IMR-90 (cell line): Measurements from ENCODE around the gene AGAP1. TPM values are rescaled to one million over a fixed set of nuclear protein-coding genes. Genes with fewer than 3 reads are reported as not detected.

ENCODE experiments used
- ATAC-seq: fragments of 200-7000 bp; cut with Tn5 transposase; 2 replicates; pipeline ENCODE4 v1.9.1; 2020; ENCODE audit warnings: low read depth, mild to moderate bottlenecking, moderate library complexity
- BruUV-seq: library from RNA; stranded (reverse); fragments of 400-500 nt; replicated peaks from 2 replicates; lab custom pipeline; 2021; lab: Mats Ljungman, UMichigan
- CTCF ChIA-PET: fragments of 300-600 bp; formaldehyde crosslinking; extraction: SDS; loops from one replicate; lab custom pipeline; 2021; ENCODE audit warnings: antibody characterized with exemption; lab: Yijun Ruan, JAX
- POLR2A ChIA-PET: fragments of 300-600 bp; sonication (Branson Sonifier 250); formaldehyde crosslinking; loops from one replicate; lab custom pipeline; 2022; ENCODE audit warnings: antibody characterized with exemption; ENCODE audit not compliant: unreplicated experiment; lab: Charles Lee
- DNase-seq: peaks from one replicate; pipeline ENCODE4 v3.0.0; 2013
- H2AFZ ChIP-seq: replicated peaks from 2 replicates; pipeline ENCODE3; 2013; ENCODE audit warnings: low read length, mild to moderate bottlenecking; ENCODE audit not compliant: poor library complexity
- H2AK5ac ChIP-seq: 2 replicates; pipeline ENCODE4 v1.6.1; 2013; ENCODE audit warnings: low read depth, low read length, inconsistent platforms
- H2AK9ac ChIP-seq: replicated peaks from 2 replicates; pipeline ENCODE3; 2013; ENCODE audit warnings: mild to moderate bottlenecking, low read depth, low read length, moderate library complexity; ENCODE audit not compliant: poor library complexity
- H2BK120ac ChIP-seq: 2 replicates; pipeline ENCODE4 v1.6.1; 2013; ENCODE audit warnings: low read depth, low read length, inconsistent platforms
- H2BK15ac ChIP-seq: 3 replicates; pipeline ENCODE4 v1.6.1; 2013; ENCODE audit warnings: low read depth, low read length, inconsistent platforms
- H2BK20ac ChIP-seq: 2 replicates; pipeline ENCODE4 v1.6.1; 2013; ENCODE audit warnings: low read depth, mild to moderate bottlenecking, inconsistent platforms, low read length, moderate library complexity
- H2BK5ac ChIP-seq: 2 replicates; pipeline ENCODE4 v1.6.1; 2013; ENCODE audit warnings: mild to moderate bottlenecking, low read depth, low read length, inconsistent platforms; ENCODE audit not compliant: poor library complexity, severe bottlenecking
- H3K14ac ChIP-seq: replicated peaks from 2 replicates; pipeline ENCODE4 v1.6.1; 2013; ENCODE audit warnings: low read depth, low read length, inconsistent platforms
- H3K18ac ChIP-seq: 2 replicates; pipeline ENCODE4 v1.6.1; 2013; ENCODE audit warnings: low read depth, low read length, control low read depth
- H3K23ac ChIP-seq: 2 replicates; pipeline ENCODE4 v1.6.1; 2013; ENCODE audit warnings: low read depth, low read length, inconsistent platforms
- H3K27ac ChIP-seq: 2 replicates; pipeline ENCODE4 v1.5.1; 2013; ENCODE audit warnings: mild to moderate bottlenecking, control low read depth, low read length; ENCODE audit not compliant: insufficient read depth
- H3K27me3 ChIP-seq: 2 replicates; pipeline ENCODE4 v1.6.1; 2013; ENCODE audit warnings: low read length; ENCODE audit not compliant: control insufficient read depth, insufficient read depth
- H3K36me3 ChIP-seq: 2 replicates; pipeline ENCODE4 v1.6.1; 2013; ENCODE audit warnings: low read length, mixed read lengths; ENCODE audit not compliant: control insufficient read depth, insufficient read depth
- H3K4ac ChIP-seq: 2 replicates; pipeline ENCODE4 v1.6.1; 2013; ENCODE audit warnings: low read depth, low read length, inconsistent platforms
- H3K4me1 ChIP-seq: 2 replicates; pipeline ENCODE4 v1.6.1; 2013; ENCODE audit warnings: low read length, mixed read lengths; ENCODE audit not compliant: control insufficient read depth, insufficient read depth
- H3K4me2 ChIP-seq: 2 replicates; pipeline ENCODE4 v1.6.1; 2013; ENCODE audit warnings: low read depth, mild to moderate bottlenecking, control low read depth, low read length, moderate library complexity
- H3K4me3 ChIP-seq: 2 replicates; pipeline ENCODE4 v1.5.1; 2013; ENCODE audit warnings: low read depth, mild to moderate bottlenecking, control low read depth, low read length, moderate library complexity; ENCODE audit not compliant: insufficient read depth
- H3K56ac ChIP-seq: 2 replicates; pipeline ENCODE4 v1.6.1; 2013; ENCODE audit warnings: low read length, inconsistent platforms; ENCODE audit not compliant: insufficient read depth; ENCODE audit errors: extremely low read depth
- H3K79me1 ChIP-seq, 2 experiments: 2 replicates each; pipeline ENCODE4 v1.6.1; 2013; ENCODE audit warnings: low read length in 2 of 2, inconsistent platforms in 1 of 2, low read depth in 1 of 2
- H3K9ac ChIP-seq: 2 replicates; pipeline ENCODE4 v1.6.1; 2013; ENCODE audit warnings: low read depth, low read length, control low read depth
- H3K9me1 ChIP-seq: 2 replicates; pipeline ENCODE4 v1.6.1; 2013; ENCODE audit warnings: low read length, inconsistent platforms; ENCODE audit not compliant: insufficient read depth
- H3K9me3 ChIP-seq: 2 replicates; pipeline ENCODE4 v1.6.1; 2013; ENCODE audit warnings: low read length; ENCODE audit not compliant: control insufficient read depth, insufficient read depth
- H4K20me1 ChIP-seq: 2 replicates; pipeline ENCODE4 v1.6.1; 2013; ENCODE audit warnings: low read length, inconsistent platforms; ENCODE audit not compliant: insufficient read depth
- H4K5ac ChIP-seq: 2 replicates; pipeline ENCODE4 v1.6.1; 2013; ENCODE audit warnings: mild to moderate bottlenecking, low read depth, low read length, control low read depth
- H4K8ac ChIP-seq, 2 experiments: 2 replicates each; pipeline ENCODE4 v1.6.1; 2013; ENCODE audit warnings: low read depth in 2 of 2, low read length in 2 of 2, control low read depth in 1 of 2, inconsistent platforms in 1 of 2
- H4K91ac ChIP-seq: 2 replicates; pipeline ENCODE4 v1.6.1; 2013; ENCODE audit warnings: low read depth, low read length, inconsistent platforms; ENCODE audit not compliant: insufficient read depth
- CEBPB ChIP-seq: IDR thresholded peaks from 2 replicates; pipeline ENCODE4 v1.6.1; 2012; ENCODE audit warnings: low read depth, low read length, improper control_type of control experiment
- CHD1 ChIP-seq: IDR thresholded peaks from 2 replicates; pipeline ENCODE4 v1.6.1; 2012; ENCODE audit warnings: low read depth, low read length, improper control_type of control experiment
- FOS ChIP-seq: fragments of 150-350 bp; IDR thresholded peaks from 2 replicates; pipeline ENCODE4 v1.6.1; 2016; ENCODE audit warnings: low read depth, low read length
- MAZ ChIP-seq: IDR thresholded peaks from 2 replicates; pipeline ENCODE4 v1.6.1; 2012; ENCODE audit warnings: low read depth, mild to moderate bottlenecking, low read length, improper control_type of control experiment, moderate library complexity, borderline replicate concordance
- MXI1 ChIP-seq: IDR thresholded peaks from 2 replicates; pipeline ENCODE4 v1.6.1; 2012; ENCODE audit warnings: low read depth, mild to moderate bottlenecking, low read length, moderate library complexity, borderline replicate concordance
- POLR2A ChIP-seq: IDR thresholded peaks from 2 replicates; pipeline ENCODE4 v1.6.1; 2012; ENCODE audit warnings: mild to moderate bottlenecking, low read depth, low read length
- RAD21 ChIP-seq: IDR thresholded peaks from 2 replicates; pipeline ENCODE4 v1.6.1; 2012; ENCODE audit warnings: low read length, improper control_type of control experiment
- RCOR1 ChIP-seq: IDR thresholded peaks from 2 replicates; pipeline ENCODE4 v1.6.1; 2012; ENCODE audit warnings: mild to moderate bottlenecking, low read length, improper control_type of control experiment; ENCODE audit not compliant: insufficient replicate concordance
- RFX5 ChIP-seq: IDR thresholded peaks from 2 replicates; pipeline ENCODE4 v1.8.0; 2012; ENCODE audit warnings: low read depth, mild to moderate bottlenecking, low read length, moderate library complexity
- SMC3 ChIP-seq: fragments of 150-350 bp; IDR thresholded peaks from 2 replicates; pipeline ENCODE4 v1.6.1; 2016; ENCODE audit warnings: low read depth, mild to moderate bottlenecking, antibody characterized with exemption, low read length, moderate library complexity
- WGBS, 2 experiments: methylation state at CpG; one replicate each; pipeline versions ENCODE4 v1.1.5 to v1.1.7; 2013; ENCODE audit warnings: missing lambda C conversion rate in 2 of 2; ENCODE audit not compliant: insufficient read length in 1 of 2; ENCODE audit errors: extremely low coverage in 2 of 2; 5-methylcytosine and 5-hydroxymethylcytosine counted together
- dilution Hi-C: fragments of 300-500 bp; cut with HindIII; formaldehyde crosslinking; loops from one replicate; pipeline ENCODE4 v1.14.3; 2018; ENCODE audit warnings: low sequenced_read_pairs; ENCODE audit not compliant: unreplicated experiment
- in situ Hi-C: fragments of 300-500 bp; cut with MboI; formaldehyde crosslinking; loops from 3 replicates; pipeline ENCODE4 v1.14.3; 2019; ENCODE audit warnings: low sequenced_read_pairs, inconsistent platforms, mixed read lengths
- intact Hi-C: fragments of 100-400 bp; cut with micrococcal nuclease; formaldehyde crosslinking; loops from 2 replicates; pipeline ENCODE4 v1.10.0; 2022
- polyA plus RNA-seq, 3 experiments: library from polyadenylated mRNA; depleted of rRNA; stranded (reverse); fragments of >200 nt; gene quantifications; 2 replicates each; pipeline ENCODE4 v1.2.3, GENCODE V29; 2012; ENCODE audit warnings: low replicate concordance in 1 of 3
- total RNA-seq: library from RNA; depleted of rRNA; stranded (reverse); fragments of >200 nt; gene quantifications from 2 replicates; pipeline ENCODE4 v1.2.3, GENCODE V29; 2012
- TF ChIP-seq, protein P1 (sequence below): fragments of 150-350 bp; IDR thresholded peaks from 2 replicates; pipeline ENCODE4 v1.6.1; 2017; ENCODE audit warnings: mild to moderate bottlenecking, antibody characterized with exemption, low read length, low read depth
- TF ChIP-seq, protein P2 (sequence below): fragments of 150-350 bp; IDR thresholded peaks from 2 replicates; pipeline ENCODE4 v1.6.1; 2016; ENCODE audit warnings: low read depth, mild to moderate bottlenecking, low read length, moderate library complexity, borderline replicate concordance
- TF ChIP-seq, protein P3 (sequence below): conservative IDR thresholded peaks from 2 replicates; pipeline ENCODE4 v1.5.1; 2012; ENCODE audit warnings: mild to moderate bottlenecking, low read depth, low read length, improper control_type of control experiment

Gene AGAP1
- total and polyA plus RNA-seq, 2 of the 4 experiments (the other 2 are of a cell fraction), result 15.1 to 16.4 TPM

DNA sequence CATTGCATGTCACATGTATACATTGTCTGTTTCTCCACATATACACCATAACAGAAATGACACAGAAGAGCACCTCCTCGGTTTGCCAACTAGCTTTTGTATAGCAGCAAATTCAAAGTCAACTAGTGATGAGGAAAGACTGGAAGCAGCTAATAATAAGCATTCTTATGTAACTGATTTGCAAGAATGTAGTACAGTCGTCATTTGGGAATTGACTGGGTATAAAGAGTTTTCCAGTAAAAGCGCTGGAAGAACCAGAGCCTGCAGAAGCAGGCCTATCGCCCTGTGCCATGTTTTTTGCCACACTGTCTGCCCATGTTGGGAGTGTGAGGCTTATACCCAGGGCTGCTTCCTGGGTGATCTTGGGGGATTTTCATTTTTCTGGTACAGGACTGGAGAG, 363.8 kb downstream of the AGAP1 start:
- no peak overlapping the region for H2BK20ac ChIP-seq
- ATAC-seq, result no peak
- H2AFZ ChIP-seq, result no peak overlapping the region
- H2BK15ac ChIP-seq, result no peak overlapping the region
- H3K4ac ChIP-seq, result no peak overlapping the region
- TF ChIP-seq CHD1 (no peak), MAZ (no peak), RCOR1 (no peak), POLR2A (no peak), FOS (no peak), RAD21 (no peak), RFX5 (no peak), MXI1 (no peak), SMC3 (no peak), CEBPB (no peak)
- TF ChIP-seq, protein P1, sequence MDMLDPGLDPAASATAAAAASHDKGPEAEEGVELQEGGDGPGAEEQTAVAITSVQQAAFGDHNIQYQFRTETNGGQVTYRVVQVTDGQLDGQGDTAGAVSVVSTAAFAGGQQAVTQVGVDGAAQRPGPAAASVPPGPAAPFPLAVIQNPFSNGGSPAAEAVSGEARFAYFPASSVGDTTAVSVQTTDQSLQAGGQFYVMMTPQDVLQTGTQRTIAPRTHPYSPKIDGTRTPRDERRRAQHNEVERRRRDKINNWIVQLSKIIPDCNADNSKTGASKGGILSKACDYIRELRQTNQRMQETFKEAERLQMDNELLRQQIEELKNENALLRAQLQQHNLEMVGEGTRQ, result no peak
- TF ChIP-seq, protein P2, sequence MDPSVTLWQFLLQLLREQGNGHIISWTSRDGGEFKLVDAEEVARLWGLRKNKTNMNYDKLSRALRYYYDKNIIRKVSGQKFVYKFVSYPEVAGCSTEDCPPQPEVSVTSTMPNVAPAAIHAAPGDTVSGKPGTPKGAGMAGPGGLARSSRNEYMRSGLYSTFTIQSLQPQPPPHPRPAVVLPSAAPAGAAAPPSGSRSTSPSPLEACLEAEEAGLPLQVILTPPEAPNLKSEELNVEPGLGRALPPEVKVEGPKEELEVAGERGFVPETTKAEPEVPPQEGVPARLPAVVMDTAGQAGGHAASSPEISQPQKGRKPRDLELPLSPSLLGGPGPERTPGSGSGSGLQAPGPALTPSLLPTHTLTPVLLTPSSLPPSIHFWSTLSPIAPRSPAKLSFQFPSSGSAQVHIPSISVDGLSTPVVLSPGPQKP, result no peak
- TF ChIP-seq, protein P3, sequence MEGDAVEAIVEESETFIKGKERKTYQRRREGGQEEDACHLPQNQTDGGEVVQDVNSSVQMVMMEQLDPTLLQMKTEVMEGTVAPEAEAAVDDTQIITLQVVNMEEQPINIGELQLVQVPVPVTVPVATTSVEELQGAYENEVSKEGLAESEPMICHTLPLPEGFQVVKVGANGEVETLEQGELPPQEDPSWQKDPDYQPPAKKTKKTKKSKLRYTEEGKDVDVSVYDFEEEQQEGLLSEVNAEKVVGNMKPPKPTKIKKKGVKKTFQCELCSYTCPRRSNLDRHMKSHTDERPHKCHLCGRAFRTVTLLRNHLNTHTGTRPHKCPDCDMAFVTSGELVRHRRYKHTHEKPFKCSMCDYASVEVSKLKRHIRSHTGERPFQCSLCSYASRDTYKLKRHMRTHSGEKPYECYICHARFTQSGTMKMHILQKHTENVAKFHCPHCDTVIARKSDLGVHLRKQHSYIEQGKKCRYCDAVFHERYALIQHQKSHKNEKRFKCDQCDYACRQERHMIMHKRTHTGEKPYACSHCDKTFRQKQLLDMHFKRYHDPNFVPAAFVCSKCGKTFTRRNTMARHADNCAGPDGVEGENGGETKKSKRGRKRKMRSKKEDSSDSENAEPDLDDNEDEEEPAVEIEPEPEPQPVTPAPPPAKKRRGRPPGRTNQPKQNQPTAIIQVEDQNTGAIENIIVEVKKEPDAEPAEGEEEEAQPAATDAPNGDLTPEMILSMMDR, result no peak
- 90% methylated on average over 3 of the region's 4 CpGs; no CpG with 5 or more reads in 1 of the 2 experiments for WGBS, 2 experiments
- H3K9me1 ChIP-seq, result peaks cover 12% of the 10 kb centered on the region
- no TSS peak for BruUV-seq
- no peaks in the 10 kb centered on the region for H3K9me3 ChIP-seq
- H4K20me1 ChIP-seq, result 0 out of 2 replicates have a peak, but pooled peaks cover 3% of the 10 kb centered on the region
- H3K4me2 ChIP-seq, result no peak overlapping the region
- CTCF ChIA-PET, result no interaction called here
- POLR2A ChIA-PET, result no interaction called here
- no peak overlapping the region for H4K91ac ChIP-seq
- intact Hi-C loops, result no loop called here
- no peak overlapping the region for H3K18ac ChIP-seq
- no peak overlapping the region for H3K14ac ChIP-seq
- 0 out of 2 replicates have a peak, but pooled peaks cover 2% of the 10 kb centered on the region for H3K4me1 ChIP-seq
- in situ Hi-C loops, result no loop called here
- H2AK5ac ChIP-seq, result no peak overlapping the region
- H2BK5ac ChIP-seq, result no peak overlapping the region
- H3K23ac ChIP-seq, result no peak overlapping the region
- H4K8ac ChIP-seq, result no peak overlapping the region
- no peak overlapping the region for H4K5ac ChIP-seq
- no peaks in the 10 kb centered on the region for H3K36me3 ChIP-seq
- no peak overlapping the region for H3K27ac ChIP-seq
- DNase-seq, result peak; percentile 33
- no peak overlapping the region for H2AK9ac ChIP-seq
- no peak overlapping the region for H3K9ac ChIP-seq
- H3K4me3 ChIP-seq, result no peak overlapping the region
- no peaks in the 10 kb centered on the region for H3K27me3 ChIP-seq
- dilution Hi-C loops, result no loop called here
- H2BK120ac ChIP-seq, result no peak overlapping the region
- peaks cover 4 to 7% of the 10 kb centered on the region in 2 experiments; a peak in 2 of 4 replicates for H3K79me1 ChIP-seq
- H3K56ac ChIP-seq, result no peak overlapping the region
